Measurements from ENCODE around the gene SNX24. TPM values are rescaled to one million over a fixed set of nuclear protein-coding genes. Genes with fewer than 3 reads are reported as not detected.

SNX24 gene
- total RNA-seq, 1 experiment from 2014 or later: 13.9 TPM

- no peak overlapping the region for H2AFZ ChIP-seq (ENCODE audit: low read length)
- no peak overlapping the region for H3K23ac ChIP-seq (ENCODE audit: insufficient read length, low read depth, low read length)
- H3K27me3 Mint-ChIP-seq (ENCODE audit: low read depth): no peaks in the 10 kb centered on the region
- H3K4me1 ChIP-seq (ENCODE audit: insufficient read depth, low read length): peaks cover 6% of the 10 kb centered on the region
- no peak overlapping the region for H3K27ac Mint-ChIP-seq
- H3K79me1 ChIP-seq (ENCODE audit: insufficient read depth, low read depth, low read length, poor library complexity, severe bottlenecking): no peaks in the 10 kb centered on the region
- H3K9ac ChIP-seq (ENCODE audit: extremely low read depth, insufficient read length, low read length): no peak overlapping the region
- H3K27ac ChIP-seq (ENCODE audit: insufficient read length, low read depth, low read length): no peak overlapping the region
- no peak overlapping the region for H2BK12ac ChIP-seq (ENCODE audit: insufficient read length, low read depth, low read length)
- no peak overlapping the region for H3K14ac ChIP-seq (ENCODE audit: insufficient read depth, low read length)
- no peak overlapping the region for H3K4me3 Mint-ChIP-seq
- no peak overlapping the region for H2BK120ac ChIP-seq (ENCODE audit: low read depth, low read length, poor library complexity, severe bottlenecking)
- H4K91ac ChIP-seq (ENCODE audit: insufficient read length, low read depth, low read length): no peak overlapping the region
- no peak for DNase-seq
- H4K8ac ChIP-seq (replicated peaks; ENCODE audit: insufficient read length, low read depth, low read length): no peak overlapping the region
- no peak overlapping the region for H3K4ac ChIP-seq (ENCODE audit: low read depth, low read length)
- no peak overlapping the region for H2AK5ac ChIP-seq (ENCODE audit: insufficient read length, low read length)
- H3K18ac ChIP-seq (ENCODE audit: insufficient read length, low read depth, low read length): no peak overlapping the region
- H4K20me1 ChIP-seq (ENCODE audit: control insufficient read depth, insufficient read depth, insufficient read length): no peaks in the 10 kb centered on the region
- H3K36me3 Mint-ChIP-seq (ENCODE audit: insufficient read depth in 1 of 3, low read depth in 3 of 3): peaks cover 3 to 17% (median 9%) of the 10 kb centered on the region in 3 experiments; a peak in 5 of 7 replicates
- no peaks in the 10 kb centered on the region for H3K79me2 ChIP-seq (ENCODE audit: insufficient read depth, low read length)
- no peak overlapping the region for H2BK5ac ChIP-seq (ENCODE audit: insufficient read length, low read length)
- no peak overlapping the region for H3T11ph ChIP-seq (ENCODE audit: low read length)
- no peaks in the 10 kb centered on the region for H3K23me2 ChIP-seq (ENCODE audit: insufficient read length, low read depth, low read length, poor library complexity, severe bottlenecking)
- H3K56ac ChIP-seq (ENCODE audit: insufficient read length, low read depth, low read length): no peak overlapping the region
- no peak overlapping the region for H3K4me2 ChIP-seq (ENCODE audit: insufficient read depth, insufficient read length, low read length)
- no peak overlapping the region for H4K5ac ChIP-seq (ENCODE audit: insufficient read length, low read depth, low read length)
- no peak for TF ChIP-seq CTCF (conservative IDR thresholded peaks at IDR 0.05)
- H3K27me3 ChIP-seq (ENCODE audit: insufficient read depth, low read length): no peaks in the 10 kb centered on the region
- H2BK20ac ChIP-seq (ENCODE audit: low read depth, low read length, poor library complexity, severe bottlenecking): no peak overlapping the region
- H3K9me3 Mint-ChIP-seq: peaks cover 5 to 6% of the 10 kb centered on the region in 2 experiments; a peak in 3 of 5 replicates
- H2BK15ac ChIP-seq (ENCODE audit: low read depth, low read length): no peak overlapping the region
- peaks cover 21 to 28% of the 10 kb centered on the region in 2 experiments for H3K4me1 Mint-ChIP-seq
- no peaks in the 10 kb centered on the region for H3K9me3 ChIP-seq (ENCODE audit: control insufficient read depth, low read depth, low read length)
Observed at GRCh38 chr5:122957457-122957856, 112.0 kb downstream of the SNX24 start.
